ENCODE results near the gene VANGL1. TPM values are rescaled to one million over a fixed set of nuclear protein-coding genes. Genes with fewer than 3 reads are reported as not detected.

Gene VANGL1
- total RNA-seq (1 to 10 TPM; 8.2 to 8.6 TPM), polyA plus RNA-seq (ENCODE audit: insufficient read depth, low read depth, low replicate concordance) (16.6 TPM)
- long read RNA-seq, donor 1, full-length matches to known transcripts = 9 of 9 reads
- long read RNA-seq, donor 1, partial matches to known transcripts = 0 of 9 reads
- long read RNA-seq, donor 1, other reads (novel, unspliced or antisense) = 0 of 9 reads
- long read RNA-seq, donor 2, full-length matches to known transcripts = 5 of 5 reads
- long read RNA-seq, donor 2, partial matches to known transcripts = 0 of 5 reads
- long read RNA-seq, donor 2, other reads (novel, unspliced or antisense) = 0 of 5 reads

- Histone ChIP-seq H3K4me3 (peak within 1 kb of the TSS; percentile 72 to 76), H3K27ac (peak within 1 kb of the TSS; percentile 68 to 78), H3K4me1 (peaks cover 3% of the 10 kb centered on the region), H3K27me3 (no peaks in the 10 kb centered on the region), H3K9me3 (no peaks in the 10 kb centered on the region), H3K36me3 (ENCODE audit: low read depth, missing control alignments) (no peaks in the 10 kb centered on the region)
- intact Hi-C loops (cut with DNase I; ENCODE audit: low total_unique reads) = no loop called here
- WGBS, 2 donors = 1% methylated on average over 20 to 48 of the region's 61 CpGs
- TF ChIP-seq CTCF (IDR thresholded peaks at IDR 0.05) = no peak
- TF ChIP-seq POLR2A (IDR thresholded peaks at IDR 0.05) = no peak
- peak; percentile 71 for DNase-seq
These were observed at the start of gene VANGL1 for GRCh38 chr1:115641762-115642167. VANGL1 (plus strand) TSS chr1:115641970; CDS start chr1:115651414, 9,444 bp downstream.

- TF ChIP-seq POLR2A (IDR thresholded peaks at IDR 0.05) (no peak), CTCF (IDR thresholded peaks at IDR 0.05) (no peak)
- H3K36me3 ChIP-seq (ENCODE audit: low read depth, missing control alignments) = no peaks in the 10 kb centered on the region
- no peak overlapping the region for H3K4me3 ChIP-seq
- no peaks in the 10 kb centered on the region for H3K27me3 ChIP-seq
- WGBS, 2 donors = 100% methylated on average over 1 of the region's 1 CpG
- no peak for DNase-seq
- no peak overlapping the region for H3K27ac ChIP-seq
- intact Hi-C loops (cut with DNase I; ENCODE audit: low total_unique reads) = loop anchor here (10.0 kb wide), 1 partner anchor 457 kb away; no protein-coding TSS in a partner anchor
- peaks cover 7% of the 10 kb centered on the region for H3K4me1 ChIP-seq
- no peaks in the 10 kb centered on the region for H3K9me3 ChIP-seq
These were observed 49.5 kb upstream of the VANGL1 start for GRCh38 chr1:115592264-115592663.

GRCh38 chr1:115593365-115594259 lies 48.2 kb upstream of the VANGL1 start:
- DNase-seq = peak; percentile 27
- TF ChIP-seq CTCF (IDR thresholded peaks at IDR 0.05) = no peak
- TF ChIP-seq POLR2A (IDR thresholded peaks at IDR 0.05) = no peak
- WGBS, 2 donors = 81 to 84% methylated on average over 4 of the region's 4 CpGs
- Histone ChIP-seq H3K9me3 (no peaks in the 10 kb centered on the region), H3K27ac (no peak overlapping the region), H3K4me3 (no peak overlapping the region), H3K36me3 (ENCODE audit: low read depth, missing control alignments) (no peaks in the 10 kb centered on the region), H3K4me1 (peaks cover 7% of the 10 kb centered on the region), H3K27me3 (no peaks in the 10 kb centered on the region)
- intact Hi-C loops (cut with DNase I; ENCODE audit: low total_unique reads) = loop anchor here (10.0 kb wide), 1 partner anchor 459 kb away; no protein-coding TSS in a partner anchor

GRCh38 chr1:115594600-115594999 lies 47.2 kb upstream of the VANGL1 start:
- H3K27me3 ChIP-seq = no peaks in the 10 kb centered on the region
- H3K36me3 ChIP-seq (ENCODE audit: low read depth, missing control alignments) = no peaks in the 10 kb centered on the region
- WGBS, 2 donors = 85 to 90% methylated on average over 4 of the region's 4 CpGs
- intact Hi-C loops (cut with DNase I; ENCODE audit: low total_unique reads) = loop anchor here (10.0 kb wide), 1 partner anchor 460 kb away; no protein-coding TSS in a partner anchor
- no peak overlapping the region for H3K4me3 ChIP-seq
- no peak overlapping the region for H3K27ac ChIP-seq
- H3K4me1 ChIP-seq = peaks cover 7% of the 10 kb centered on the region
- no peak for TF ChIP-seq CTCF (IDR thresholded peaks at IDR 0.05)
- no peak for TF ChIP-seq POLR2A (IDR thresholded peaks at IDR 0.05)
- no peaks in the 10 kb centered on the region for H3K9me3 ChIP-seq
- no peak for DNase-seq
